Measurements from ENCODE around the gene TBC1D8. TPM values are rescaled to one million over a fixed set of nuclear protein-coding genes. Genes with fewer than 3 reads are reported as not detected.

Gene TBC1D8
- total RNA-seq, 1 experiment from 2014 or later, result 0.97 TPM

GRCh38 chr2:100990650-100991403 lies 160.4 kb downstream of the TBC1D8 start:
- H3K27me3 ChIP-seq (ENCODE audit: low read length), result no peaks in the 10 kb centered on the region
- H3K79me2 ChIP-seq (ENCODE audit: low read length), result no peaks in the 10 kb centered on the region
- H4K20me1 ChIP-seq (ENCODE audit: insufficient read depth, low read depth, low read length), result no peaks in the 10 kb centered on the region
- no peak overlapping the region for H3K9ac ChIP-seq (ENCODE audit: low read length)
- no peak for DNase-seq
- no peak overlapping the region for H2AFZ ChIP-seq (ENCODE audit: low read length)
- H3K36me3 ChIP-seq (ENCODE audit: insufficient read depth, low read length), result no peaks in the 10 kb centered on the region
- H3K4me1 ChIP-seq (ENCODE audit: low read length), result no peaks in the 10 kb centered on the region
- H3K9me3 ChIP-seq (ENCODE audit: low read length), result no peaks in the 10 kb centered on the region
- H3K4me2 ChIP-seq (ENCODE audit: low read depth, low read length, poor library complexity, severe bottlenecking), result no peak overlapping the region
- no peaks in the 10 kb centered on the region for H3K9me2 ChIP-seq (replicated peaks; ENCODE audit: insufficient read depth, low read length)
- no peak overlapping the region for H3K4me3 ChIP-seq (ENCODE audit: low read length)
- H3K27ac ChIP-seq (ENCODE audit: low read length), result no peak overlapping the region

DNA sequence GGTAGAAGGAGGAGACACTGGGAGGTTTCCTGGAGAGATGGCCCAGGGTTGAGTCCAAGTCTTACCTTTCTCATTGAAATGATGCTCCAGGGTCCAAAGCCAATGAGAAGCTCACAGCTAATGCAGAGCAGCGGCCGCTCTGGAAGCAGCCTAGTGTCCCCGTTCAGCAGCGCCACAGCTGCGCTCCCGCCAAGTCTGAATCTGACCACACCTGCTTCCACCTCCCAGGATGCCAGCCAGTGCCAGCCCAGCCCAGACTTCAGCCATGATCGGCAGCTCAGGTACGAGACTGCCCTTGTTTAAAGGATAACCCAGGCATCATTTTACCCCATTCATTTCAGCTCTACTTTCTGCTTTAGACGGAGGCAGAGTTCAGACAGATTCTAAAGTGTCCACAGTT lies 161.0 kb downstream of the TBC1D8 start:
- DNase-seq, result no peak
- H3K4me1 ChIP-seq (ENCODE audit: low read length), result no peaks in the 10 kb centered on the region
- no peaks in the 10 kb centered on the region for H3K36me3 ChIP-seq (ENCODE audit: insufficient read depth, low read length)
- no peaks in the 10 kb centered on the region for H3K9me3 ChIP-seq (ENCODE audit: low read length)
- no peak overlapping the region for H3K4me3 ChIP-seq (ENCODE audit: low read length)
- H3K9me2 ChIP-seq (replicated peaks; ENCODE audit: insufficient read depth, low read length), result no peaks in the 10 kb centered on the region
- H3K4me2 ChIP-seq (ENCODE audit: low read depth, low read length, poor library complexity, severe bottlenecking), result no peak overlapping the region
- no peaks in the 10 kb centered on the region for H3K27me3 ChIP-seq (ENCODE audit: low read length)
- H3K9ac ChIP-seq (ENCODE audit: low read length), result no peak overlapping the region
- no peak overlapping the region for H3K27ac ChIP-seq (ENCODE audit: low read length)
- no peak overlapping the region for H2AFZ ChIP-seq (ENCODE audit: low read length)
- no peaks in the 10 kb centered on the region for H4K20me1 ChIP-seq (ENCODE audit: insufficient read depth, low read depth, low read length)
- H3K79me2 ChIP-seq (ENCODE audit: low read length), result no peaks in the 10 kb centered on the region

DNA sequence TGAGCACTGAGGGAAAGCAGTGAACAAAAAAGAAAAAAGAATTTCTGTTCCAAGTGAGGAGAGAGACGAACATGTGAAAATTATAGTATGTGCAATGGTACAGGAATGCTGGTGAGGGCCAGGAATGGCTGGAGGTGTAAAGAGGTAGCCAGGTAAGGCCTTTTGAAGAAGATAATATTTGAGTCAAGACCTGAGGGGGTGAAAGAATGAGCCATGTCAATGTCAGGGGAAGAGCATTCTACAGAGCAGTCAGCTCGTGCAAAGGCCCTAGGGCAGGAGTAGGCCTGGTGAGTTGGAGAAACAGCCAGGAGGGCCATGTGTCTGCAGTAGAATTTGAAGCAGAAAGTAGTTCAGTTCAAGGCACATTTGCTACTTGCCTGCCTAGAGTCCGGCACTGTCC lies 161.5 kb downstream of the TBC1D8 start:
- H3K4me1 ChIP-seq (ENCODE audit: low read length), result no peaks in the 10 kb centered on the region
- no peaks in the 10 kb centered on the region for H3K36me3 ChIP-seq (ENCODE audit: insufficient read depth, low read length)
- no peak overlapping the region for H3K4me3 ChIP-seq (ENCODE audit: low read length)
- H3K9me2 ChIP-seq (replicated peaks; ENCODE audit: insufficient read depth, low read length), result no peaks in the 10 kb centered on the region
- H3K9me3 ChIP-seq (ENCODE audit: low read length), result no peaks in the 10 kb centered on the region
- no peak overlapping the region for H3K27ac ChIP-seq (ENCODE audit: low read length)
- no peaks in the 10 kb centered on the region for H3K27me3 ChIP-seq (ENCODE audit: low read length)
- H3K9ac ChIP-seq (ENCODE audit: low read length), result no peak overlapping the region
- H2AFZ ChIP-seq (ENCODE audit: low read length), result no peak overlapping the region
- no peaks in the 10 kb centered on the region for H4K20me1 ChIP-seq (ENCODE audit: insufficient read depth, low read depth, low read length)
- no peak for DNase-seq
- H3K79me2 ChIP-seq (ENCODE audit: low read length), result no peaks in the 10 kb centered on the region
- no peak overlapping the region for H3K4me2 ChIP-seq (ENCODE audit: low read depth, low read length, poor library complexity, severe bottlenecking)

GRCh38 chr2:100988630-100989417 lies 162.4 kb downstream of the TBC1D8 start:
- H3K9ac ChIP-seq (ENCODE audit: low read length), result no peak overlapping the region
- H3K4me1 ChIP-seq (ENCODE audit: low read length), result no peaks in the 10 kb centered on the region
- H3K79me2 ChIP-seq (ENCODE audit: low read length), result no peaks in the 10 kb centered on the region
- H3K9me2 ChIP-seq (replicated peaks; ENCODE audit: insufficient read depth, low read length), result no peaks in the 10 kb centered on the region
- no peak overlapping the region for H3K4me2 ChIP-seq (ENCODE audit: low read depth, low read length, poor library complexity, severe bottlenecking)
- no peaks in the 10 kb centered on the region for H3K27me3 ChIP-seq (ENCODE audit: low read length)
- no peak for DNase-seq
- H3K9me3 ChIP-seq (ENCODE audit: low read length), result no peaks in the 10 kb centered on the region
- H4K20me1 ChIP-seq (ENCODE audit: insufficient read depth, low read depth, low read length), result no peaks in the 10 kb centered on the region
- H2AFZ ChIP-seq (ENCODE audit: low read length), result no peak overlapping the region
- no peak overlapping the region for H3K4me3 ChIP-seq (ENCODE audit: low read length)
- H3K27ac ChIP-seq (ENCODE audit: low read length), result no peak overlapping the region
- no peaks in the 10 kb centered on the region for H3K36me3 ChIP-seq (ENCODE audit: insufficient read depth, low read length)

DNA sequence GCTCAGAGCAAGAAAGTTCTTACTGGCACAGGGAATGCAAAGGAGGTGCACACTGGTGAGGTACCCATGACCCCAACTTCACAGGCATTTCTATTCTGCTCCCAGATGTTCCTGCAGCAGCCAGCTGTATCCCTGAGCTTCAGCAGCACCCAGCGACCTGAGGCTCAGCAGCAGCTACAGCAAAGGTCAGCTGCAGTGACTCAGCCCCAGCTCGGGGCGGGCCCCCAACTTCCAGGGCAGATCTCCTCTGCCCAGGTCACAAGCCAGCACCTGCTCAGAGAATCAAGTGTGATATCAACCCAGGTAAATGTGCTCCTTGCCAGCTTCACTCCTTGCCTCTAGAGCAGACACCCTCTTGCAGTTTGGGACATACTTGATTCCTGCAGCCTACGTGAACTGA lies 163.2 kb downstream of the TBC1D8 start:
- H4K20me1 ChIP-seq (ENCODE audit: insufficient read depth, low read depth, low read length), result no peaks in the 10 kb centered on the region
- H3K27ac ChIP-seq (ENCODE audit: low read length), result no peak overlapping the region
- no peaks in the 10 kb centered on the region for H3K27me3 ChIP-seq (ENCODE audit: low read length)
- no peaks in the 10 kb centered on the region for H3K9me2 ChIP-seq (replicated peaks; ENCODE audit: insufficient read depth, low read length)
- H3K4me3 ChIP-seq (ENCODE audit: low read length), result no peak overlapping the region
- H3K9me3 ChIP-seq (ENCODE audit: low read length), result no peaks in the 10 kb centered on the region
- H3K36me3 ChIP-seq (ENCODE audit: insufficient read depth, low read length), result no peaks in the 10 kb centered on the region
- H2AFZ ChIP-seq (ENCODE audit: low read length), result no peak overlapping the region
- no peak overlapping the region for H3K9ac ChIP-seq (ENCODE audit: low read length)
- no peak overlapping the region for H3K4me2 ChIP-seq (ENCODE audit: low read depth, low read length, poor library complexity, severe bottlenecking)
- no peak for DNase-seq
- no peaks in the 10 kb centered on the region for H3K4me1 ChIP-seq (ENCODE audit: low read length)
- H3K79me2 ChIP-seq (ENCODE audit: low read length), result no peaks in the 10 kb centered on the region

DNA sequence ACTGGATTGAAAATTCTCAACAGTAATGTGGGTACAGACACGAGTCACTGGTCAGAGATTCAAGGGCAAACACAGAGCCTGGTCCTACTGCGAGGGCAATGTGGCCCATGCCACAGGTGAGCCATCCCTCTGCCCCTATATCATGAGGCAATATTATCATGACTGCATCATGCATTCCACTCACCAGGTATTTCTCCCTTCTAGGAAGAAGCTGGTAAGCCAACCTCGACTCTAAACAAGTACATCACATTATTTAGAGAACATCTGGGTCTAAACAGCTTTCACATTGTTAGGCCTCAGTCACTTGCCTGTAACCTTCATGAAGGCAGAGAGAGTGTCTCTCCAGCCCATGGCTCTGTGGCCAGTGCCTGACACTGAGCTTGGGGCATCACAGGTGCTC lies 163.6 kb downstream of the TBC1D8 start:
- Histone ChIP-seq H3K36me3 (ENCODE audit: insufficient read depth, low read length) (no peaks in the 10 kb centered on the region), H3K27me3 (ENCODE audit: low read length) (no peaks in the 10 kb centered on the region), H3K4me2 (ENCODE audit: low read depth, low read length, poor library complexity, severe bottlenecking) (no peak overlapping the region), H4K20me1 (ENCODE audit: insufficient read depth, low read depth, low read length) (no peaks in the 10 kb centered on the region), H2AFZ (ENCODE audit: low read length) (no peak overlapping the region), H3K9me3 (ENCODE audit: low read length) (no peaks in the 10 kb centered on the region), H3K4me1 (ENCODE audit: low read length) (no peaks in the 10 kb centered on the region), H3K79me2 (ENCODE audit: low read length) (no peaks in the 10 kb centered on the region), H3K4me3 (ENCODE audit: low read length) (no peak overlapping the region), H3K27ac (ENCODE audit: low read length) (no peak overlapping the region), H3K9me2 (replicated peaks; ENCODE audit: insufficient read depth, low read length) (no peaks in the 10 kb centered on the region), H3K9ac (ENCODE audit: low read length) (no peak overlapping the region)
- DNase-seq, result no peak

GRCh38 chr2:100986157-100986556 lies 165.0 kb downstream of the TBC1D8 start:
- Histone ChIP-seq H3K9me2 (replicated peaks; ENCODE audit: insufficient read depth, low read length) (no peaks in the 10 kb centered on the region), H3K4me3 (ENCODE audit: low read length) (no peak overlapping the region), H3K27me3 (ENCODE audit: low read length) (no peaks in the 10 kb centered on the region), H3K79me2 (ENCODE audit: low read length) (no peaks in the 10 kb centered on the region), H3K4me2 (ENCODE audit: low read depth, low read length, poor library complexity, severe bottlenecking) (no peak overlapping the region), H2AFZ (ENCODE audit: low read length) (no peak overlapping the region), H3K4me1 (ENCODE audit: low read length) (no peaks in the 10 kb centered on the region), H3K9ac (ENCODE audit: low read length) (no peak overlapping the region), H3K27ac (ENCODE audit: low read length) (no peak overlapping the region), H3K9me3 (ENCODE audit: low read length) (no peaks in the 10 kb centered on the region), H4K20me1 (ENCODE audit: insufficient read depth, low read depth, low read length) (no peaks in the 10 kb centered on the region), H3K36me3 (ENCODE audit: insufficient read depth, low read length) (no peaks in the 10 kb centered on the region)
- DNase-seq, result no peak

DNA sequence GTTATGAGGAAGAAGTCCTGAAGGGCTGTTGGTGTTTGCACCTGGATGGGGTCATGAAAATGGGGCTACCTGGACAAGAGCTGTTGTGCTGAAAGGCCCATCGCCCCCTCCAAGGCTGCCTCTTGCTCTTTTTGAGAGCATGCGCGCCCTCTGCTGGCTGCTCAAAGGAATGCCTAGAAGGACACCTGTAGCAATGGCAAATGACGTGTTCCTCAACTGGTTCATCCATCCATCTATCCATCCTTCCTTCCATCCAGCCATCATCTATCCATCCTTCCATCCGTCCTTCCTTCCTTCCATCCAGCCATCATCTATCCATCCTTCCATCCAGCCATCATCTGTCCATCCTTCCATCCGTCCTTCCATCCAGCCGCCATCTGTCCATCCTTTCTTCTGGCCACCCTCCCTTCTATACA lies 166.3 kb downstream of the TBC1D8 start:
- Histone ChIP-seq H3K4me2 (ENCODE audit: low read depth, low read length, poor library complexity, severe bottlenecking) (no peak overlapping the region), H3K9ac (ENCODE audit: low read length) (no peak overlapping the region), H3K4me1 (ENCODE audit: low read length) (no peaks in the 10 kb centered on the region), H4K20me1 (ENCODE audit: insufficient read depth, low read depth, low read length) (no peaks in the 10 kb centered on the region), H3K79me2 (ENCODE audit: low read length) (no peaks in the 10 kb centered on the region), H3K9me2 (replicated peaks; ENCODE audit: insufficient read depth, low read length) (no peaks in the 10 kb centered on the region), H3K36me3 (ENCODE audit: insufficient read depth, low read length) (no peaks in the 10 kb centered on the region), H3K27ac (ENCODE audit: low read length) (no peak overlapping the region), H3K9me3 (ENCODE audit: low read length) (no peaks in the 10 kb centered on the region), H3K4me3 (ENCODE audit: low read length) (no peak overlapping the region), H3K27me3 (ENCODE audit: low read length) (no peaks in the 10 kb centered on the region), H2AFZ (ENCODE audit: low read length) (no peak overlapping the region)
- DNase-seq, result peak; percentile 90

Data from Karpas-422 (cell line).